OCI-LY7 (cell line): ENCODE measurements around the gene RARA.

Source experiments
- EZH2phosphoT487 ChIP-seq: fragments of 200-600 bp; sonication (generic); IDR thresholded peaks from 2 replicates; pipeline ENCODE4 v1.6.1; 2018; ENCODE audit warnings: low read depth, borderline replicate concordance, mild to moderate bottlenecking, mixed run types, antibody characterized with exemption, low read length, moderate library complexity, mixed read lengths
- TF ChIP-seq, protein P1 (sequence below): fragments of 200-600 bp; sonication (generic); conservative IDR thresholded peaks from 2 replicates; pipeline ENCODE4 v1.5.1; 2014; ENCODE audit warnings: mild to moderate bottlenecking, antibody characterized with exemption, low read length, moderate library complexity, mixed read lengths

GRCh38 chr17:40348136-40348504 is 39.1 kb downstream of the RARA start:
- TF ChIP-seq, protein P1, sequence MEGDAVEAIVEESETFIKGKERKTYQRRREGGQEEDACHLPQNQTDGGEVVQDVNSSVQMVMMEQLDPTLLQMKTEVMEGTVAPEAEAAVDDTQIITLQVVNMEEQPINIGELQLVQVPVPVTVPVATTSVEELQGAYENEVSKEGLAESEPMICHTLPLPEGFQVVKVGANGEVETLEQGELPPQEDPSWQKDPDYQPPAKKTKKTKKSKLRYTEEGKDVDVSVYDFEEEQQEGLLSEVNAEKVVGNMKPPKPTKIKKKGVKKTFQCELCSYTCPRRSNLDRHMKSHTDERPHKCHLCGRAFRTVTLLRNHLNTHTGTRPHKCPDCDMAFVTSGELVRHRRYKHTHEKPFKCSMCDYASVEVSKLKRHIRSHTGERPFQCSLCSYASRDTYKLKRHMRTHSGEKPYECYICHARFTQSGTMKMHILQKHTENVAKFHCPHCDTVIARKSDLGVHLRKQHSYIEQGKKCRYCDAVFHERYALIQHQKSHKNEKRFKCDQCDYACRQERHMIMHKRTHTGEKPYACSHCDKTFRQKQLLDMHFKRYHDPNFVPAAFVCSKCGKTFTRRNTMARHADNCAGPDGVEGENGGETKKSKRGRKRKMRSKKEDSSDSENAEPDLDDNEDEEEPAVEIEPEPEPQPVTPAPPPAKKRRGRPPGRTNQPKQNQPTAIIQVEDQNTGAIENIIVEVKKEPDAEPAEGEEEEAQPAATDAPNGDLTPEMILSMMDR: no peak
- no peak for TF ChIP-seq EZH2phosphoT487
